Fibroblast of skin of back (primary cell): ENCODE measurements around the gene ETS2.
A peak's percentile ranks its signal among the peaks of the same experiment; 100 is the strongest.
"Not testable (repeated sequence)": the region's sequence is repeated elsewhere in the genome, so short reads cannot be mapped to it uniquely, and the experiment has no call there.

ENCODE experiments used
- DNase-seq: peaks from one replicate; pipeline ENCODE4 v3.0.0-alpha.2; 2013

The ETS2 gene

GRCh38 chr21:38839328-38840286, 33.9 kb downstream of the ETS2 start:
- DNase-seq, result peak; percentile 96

GRCh38 chr21:38840456-38841300, 34.9 kb downstream of the ETS2 start:
- DNase-seq, result no peak

GRCh38 chr21:38841472-38841871, 35.7 kb downstream of the ETS2 start:
- DNase-seq, result no peak

GRCh38 chr21:38842079-38842478, 36.4 kb downstream of the ETS2 start:
- DNase-seq, result no peak

- no peak for DNase-seq
Observed at GRCh38 chr21:38843379-38843778, 37.6 kb downstream of the ETS2 start.

GRCh38 chr21:38843806-38844503, 38.2 kb downstream of the ETS2 start:
- peak; percentile 98 for DNase-seq

GRCh38 chr21:38845374-38845773, 39.6 kb downstream of the ETS2 start:
- not testable (repeated sequence) for DNase-seq

- peak; percentile 45 for DNase-seq
Observed at GRCh38 chr21:38847556-38847955, 41.8 kb downstream of the ETS2 start.

GRCh38 chr21:38848187-38848609, 42.5 kb downstream of the ETS2 start:
- DNase-seq, result peak; percentile 21

- no peak for DNase-seq
Observed at GRCh38 chr21:38849776-38850175, 44.0 kb downstream of the ETS2 start.

GRCh38 chr21:38850277-38850951, 44.7 kb downstream of the ETS2 start:
- no peak for DNase-seq

GRCh38 chr21:38851101-38851500, 45.4 kb downstream of the ETS2 start:
- no peak for DNase-seq

- DNase-seq, result no peak
Observed at GRCh38 chr21:38852278-38852677, 46.5 kb downstream of the ETS2 start.

GRCh38 chr21:38852708-38853107, 47.0 kb downstream of the ETS2 start:
- DNase-seq, result no peak

- peak; percentile 68 for DNase-seq
Observed at GRCh38 chr21:38853421-38853919, 47.7 kb downstream of the ETS2 start.

GRCh38 chr21:38857152-38857825, 51.6 kb downstream of the ETS2 start:
- DNase-seq, result no peak

GRCh38 chr21:38858026-38858811, 52.5 kb downstream of the ETS2 start:
- DNase-seq, result no peak

GRCh38 chr21:38858812-38859205, 53.1 kb downstream of the ETS2 start:
- DNase-seq, result no peak

GRCh38 chr21:38859852-38860251, 54.1 kb downstream of the ETS2 start:
- DNase-seq, result no peak

GRCh38 chr21:38861056-38861455, 55.3 kb downstream of the ETS2 start:
- no peak for DNase-seq
